GM19239 (cell line): ENCODE data around the gene ART3.

Experiments used
- DNase-seq: peaks from one replicate; pipeline ENCODE4 v3.0.0; 2011; ENCODE audit warnings: low spot score; ENCODE audit not compliant: insufficient read length
- FAIRE-seq: peaks from 2 replicates; lab custom pipeline; 2011; peaks lifted over from hg19 to GRCh38; lab: Jason Lieb, UNC

ART3 gene

GRCh38 chr4:76141241-76141640 lies 66.7 kb downstream of the ART3 start:
- FAIRE-seq: no peak
- DNase-seq: no peak

- FAIRE-seq (no peak), DNase-seq (no peak)
Observed at GRCh38 chr4:76144546-76144945, 70.0 kb downstream of the ART3 start.

GRCh38 chr4:76147454-76148141 lies 73.1 kb downstream of the ART3 start:
- FAIRE-seq (peak; percentile 80), DNase-seq (peak; percentile 18)

- FAIRE-seq (peak; percentile 99), DNase-seq (peak; percentile 87)
Observed at GRCh38 chr4:76148142-76148865, 73.8 kb downstream of the ART3 start, which contains the start of gene NUP54. Gene NUP54, minus strand, starts transcription at chr4:76148397. Its CDS starts 23 bp downstream, at chr4:76148374.

GRCh38 chr4:76153356-76153755 lies 78.8 kb downstream of the ART3 start:
- no peak for FAIRE-seq

GRCh38 chr4:76155979-76156378 lies 81.5 kb downstream of the ART3 start:
- no peak for FAIRE-seq
- no peak for DNase-seq

More at GRCh38 chr4:76153356-76153755, 78.8 kb downstream of the ART3 start:
- DNase-seq: no peak

GRCh38 chr4:76156635-76157034 lies 82.1 kb downstream of the ART3 start:
- DNase-seq (no peak), FAIRE-seq (no peak)

- DNase-seq (no peak), FAIRE-seq (no peak)
Observed at GRCh38 chr4:76160355-76160754, 85.8 kb downstream of the ART3 start.
